ENCODE measurements around the gene UGT1A9.

The UGT1A9 gene

GRCh38 chr2:233658610-233659009 is 13.1 kb upstream of the UGT1A9 start:
- Mint-ChIP-seq H3K27me3 (peaks cover 73% of the 10 kb centered on the region), H3K4me1 (no peaks in the 10 kb centered on the region), H3K27ac (ENCODE audit: low read depth) (no peak overlapping the region), H3K36me3 (ENCODE audit: insufficient read depth) (no peaks in the 10 kb centered on the region), H3K9me3 (no peaks in the 10 kb centered on the region), H3K4me3 (no peak overlapping the region)
- DNase-seq (ENCODE audit: low spot score in 2 of 2) (no peak), ATAC-seq (replicated peaks; ENCODE audit: extremely low read depth, poor library complexity, severe bottlenecking) (no peak)

GRCh38 chr2:233663911-233664310 is 7.8 kb upstream of the UGT1A9 start:
- H3K27me3 Mint-ChIP-seq = peaks cover 57% of the 10 kb centered on the region
- H3K9me3 Mint-ChIP-seq = no peaks in the 10 kb centered on the region
- no peak for ATAC-seq (replicated peaks; ENCODE audit: extremely low read depth, poor library complexity, severe bottlenecking)

GRCh38 chr2:233668605-233669260 is 3.0 kb upstream of the UGT1A9 start:
- Mint-ChIP-seq H3K4me1 (no peaks in the 10 kb centered on the region), H3K4me3 (no peak overlapping the region), H3K27me3 (peaks cover 43% of the 10 kb centered on the region), H3K36me3 (ENCODE audit: insufficient read depth) (no peaks in the 10 kb centered on the region), H3K27ac (ENCODE audit: low read depth) (no peak overlapping the region), H3K9me3 (no peaks in the 10 kb centered on the region)
- DNase-seq (ENCODE audit: low spot score in 2 of 2) = no peak
- no peak for ATAC-seq (replicated peaks; ENCODE audit: extremely low read depth, poor library complexity, severe bottlenecking)

More at GRCh38 chr2:233663911-233664310, 7.8 kb upstream of the UGT1A9 start:
- Mint-ChIP-seq H3K4me1 (no peaks in the 10 kb centered on the region), H3K36me3 (ENCODE audit: insufficient read depth) (no peaks in the 10 kb centered on the region), H3K27ac (ENCODE audit: low read depth) (no peak overlapping the region), H3K4me3 (no peak overlapping the region)
- no peak for DNase-seq (ENCODE audit: low spot score in 2 of 2)

GRCh38 chr2:233672886-233673285 is 1.2 kb downstream of the UGT1A9 start:
- ATAC-seq (replicated peaks; ENCODE audit: extremely low read depth, poor library complexity, severe bottlenecking) = no peak

GRCh38 chr2:233673896-233674295 is 2.2 kb downstream of the UGT1A9 start:
- Mint-ChIP-seq H3K36me3 (ENCODE audit: insufficient read depth) (no peaks in the 10 kb centered on the region), H3K4me3 (no peak overlapping the region), H3K9me3 (no peaks in the 10 kb centered on the region), H3K4me1 (no peaks in the 10 kb centered on the region), H3K27ac (ENCODE audit: low read depth) (no peak overlapping the region), H3K27me3 (peaks cover 78% of the 10 kb centered on the region)
- no peak for DNase-seq (ENCODE audit: low spot score in 2 of 2)
- no peak for ATAC-seq (replicated peaks; ENCODE audit: extremely low read depth, poor library complexity, severe bottlenecking)

More at GRCh38 chr2:233672886-233673285, 1.2 kb downstream of the UGT1A9 start:
- Mint-ChIP-seq H3K27ac (ENCODE audit: low read depth) (no peak overlapping the region), H3K4me1 (no peaks in the 10 kb centered on the region), H3K36me3 (ENCODE audit: insufficient read depth) (no peaks in the 10 kb centered on the region), H3K9me3 (no peaks in the 10 kb centered on the region), H3K27me3 (peaks cover 69% of the 10 kb centered on the region), H3K4me3 (no peak overlapping the region)
- no peak for DNase-seq (ENCODE audit: low spot score in 2 of 2)

GRCh38 chr2:233674314-233674713 is 2.6 kb downstream of the UGT1A9 start:
- H3K4me1 Mint-ChIP-seq = no peaks in the 10 kb centered on the region
- H3K27ac Mint-ChIP-seq (ENCODE audit: low read depth) = no peak overlapping the region
- no peak for ATAC-seq (replicated peaks; ENCODE audit: extremely low read depth, poor library complexity, severe bottlenecking)
- no peaks in the 10 kb centered on the region for H3K9me3 Mint-ChIP-seq
- no peaks in the 10 kb centered on the region for H3K36me3 Mint-ChIP-seq (ENCODE audit: insufficient read depth)
- H3K4me3 Mint-ChIP-seq = no peak overlapping the region
- DNase-seq (ENCODE audit: low spot score in 2 of 2) = no peak
- H3K27me3 Mint-ChIP-seq = peaks cover 83% of the 10 kb centered on the region

GRCh38 chr2:233674995-233675394 is 3.3 kb downstream of the UGT1A9 start:
- no peak overlapping the region for H3K27ac Mint-ChIP-seq (ENCODE audit: low read depth)
- no peak for ATAC-seq (replicated peaks; ENCODE audit: extremely low read depth, poor library complexity, severe bottlenecking)
- H3K27me3 Mint-ChIP-seq = peaks cover 83% of the 10 kb centered on the region

GRCh38 chr2:233676046-233676445 is 4.3 kb downstream of the UGT1A9 start:
- ATAC-seq (replicated peaks; ENCODE audit: extremely low read depth, poor library complexity, severe bottlenecking) = no peak
- no peaks in the 10 kb centered on the region for H3K36me3 Mint-ChIP-seq (ENCODE audit: insufficient read depth)
- H3K27me3 Mint-ChIP-seq = peaks cover 80% of the 10 kb centered on the region
- no peaks in the 10 kb centered on the region for H3K4me1 Mint-ChIP-seq
- no peaks in the 10 kb centered on the region for H3K9me3 Mint-ChIP-seq
- H3K4me3 Mint-ChIP-seq = no peak overlapping the region
- DNase-seq (ENCODE audit: low spot score in 2 of 2) = no peak
- no peak overlapping the region for H3K27ac Mint-ChIP-seq (ENCODE audit: low read depth)

More at GRCh38 chr2:233674995-233675394, 3.3 kb downstream of the UGT1A9 start:
- DNase-seq (ENCODE audit: low spot score in 2 of 2) = no peak
- Mint-ChIP-seq H3K36me3 (ENCODE audit: insufficient read depth) (no peaks in the 10 kb centered on the region), H3K4me3 (no peak overlapping the region), H3K9me3 (no peaks in the 10 kb centered on the region), H3K4me1 (no peaks in the 10 kb centered on the region)

- DNase-seq (ENCODE audit: low spot score in 2 of 2) (no peak), ATAC-seq (replicated peaks; ENCODE audit: extremely low read depth, poor library complexity, severe bottlenecking) (no peak)
- Mint-ChIP-seq H3K4me1 (no peaks in the 10 kb centered on the region), H3K9me3 (no peaks in the 10 kb centered on the region), H3K36me3 (ENCODE audit: insufficient read depth) (no peaks in the 10 kb centered on the region), H3K4me3 (no peak overlapping the region), H3K27ac (ENCODE audit: low read depth) (no peak overlapping the region), H3K27me3 (peaks cover 57% of the 10 kb centered on the region)
These were observed 7.5 kb downstream of the UGT1A9 start for GRCh38 chr2:233679196-233679595.

- no peak overlapping the region for H3K27ac Mint-ChIP-seq (ENCODE audit: low read depth)
- no peak for DNase-seq (ENCODE audit: low spot score in 2 of 2)
- H3K9me3 Mint-ChIP-seq = no peaks in the 10 kb centered on the region
These were observed 8.8 kb downstream of the UGT1A9 start for GRCh38 chr2:233680361-233681045.

GRCh38 chr2:233681521-233682099 is 9.9 kb downstream of the UGT1A9 start, which contains the start of gene UGT1A7:
Gene UGT1A7 (plus strand): TSS chr2:233681901. CDS start chr2:233681938, 37 bp downstream.
- Mint-ChIP-seq H3K9me3 (no peaks in the 10 kb centered on the region), H3K4me1 (no peaks in the 10 kb centered on the region), H3K27ac (ENCODE audit: low read depth) (no peak within 1 kb of the TSS), H3K27me3 (peaks cover 45% of the 10 kb centered on the region), H3K4me3 (no peak within 1 kb of the TSS), H3K36me3 (ENCODE audit: insufficient read depth) (no peaks in the 10 kb centered on the region)
- DNase-seq (ENCODE audit: low spot score in 2 of 2) = no peak
- no peak for ATAC-seq (replicated peaks; ENCODE audit: extremely low read depth, poor library complexity, severe bottlenecking)

More at GRCh38 chr2:233680361-233681045, 8.8 kb downstream of the UGT1A9 start:
- H3K4me3 Mint-ChIP-seq = no peak overlapping the region
- H3K4me1 Mint-ChIP-seq = no peaks in the 10 kb centered on the region
- peaks cover 48% of the 10 kb centered on the region for H3K27me3 Mint-ChIP-seq
- ATAC-seq (replicated peaks; ENCODE audit: extremely low read depth, poor library complexity, severe bottlenecking) = no peak
- H3K36me3 Mint-ChIP-seq (ENCODE audit: insufficient read depth) = no peaks in the 10 kb centered on the region

- no peaks in the 10 kb centered on the region for H3K36me3 Mint-ChIP-seq (ENCODE audit: insufficient read depth)
- H3K4me1 Mint-ChIP-seq = no peaks in the 10 kb centered on the region
- H3K27me3 Mint-ChIP-seq = peaks cover 41% of the 10 kb centered on the region
- no peak for ATAC-seq (replicated peaks; ENCODE audit: extremely low read depth, poor library complexity, severe bottlenecking)
- no peak overlapping the region for H3K4me3 Mint-ChIP-seq
- H3K9me3 Mint-ChIP-seq = no peaks in the 10 kb centered on the region
- H3K27ac Mint-ChIP-seq (ENCODE audit: low read depth) = no peak overlapping the region
- no peak for DNase-seq (ENCODE audit: low spot score in 2 of 2)
These were observed 12.9 kb downstream of the UGT1A9 start for GRCh38 chr2:233684640-233685039.

GRCh38 chr2:233686928-233687327 is 15.2 kb downstream of the UGT1A9 start:
- H3K27me3 Mint-ChIP-seq = peaks cover 48% of the 10 kb centered on the region
- H3K4me1 Mint-ChIP-seq = no peaks in the 10 kb centered on the region
- H3K36me3 Mint-ChIP-seq (ENCODE audit: insufficient read depth) = no peaks in the 10 kb centered on the region
- no peak overlapping the region for H3K27ac Mint-ChIP-seq (ENCODE audit: low read depth)
- no peak for ATAC-seq (replicated peaks; ENCODE audit: extremely low read depth, poor library complexity, severe bottlenecking)
- no peak for DNase-seq (ENCODE audit: low spot score in 2 of 2)
- no peak overlapping the region for H3K4me3 Mint-ChIP-seq
- H3K9me3 Mint-ChIP-seq = no peaks in the 10 kb centered on the region
